ENCODE measurements around the gene C1orf210.

Gene C1orf210

GRCh38 chr1:43271186-43272118 lies 13.9 kb downstream of the C1orf210 start:
- no peaks in the 10 kb centered on the region for H4K20me1 ChIP-seq (ENCODE audit: insufficient read depth, low read length)
- H3K4me3 ChIP-seq (ENCODE audit: low read length): no peak overlapping the region
- no peaks in the 10 kb centered on the region for H3K79me2 ChIP-seq (ENCODE audit: low read length)
- no peaks in the 10 kb centered on the region for H3K27me3 ChIP-seq (ENCODE audit: low read depth, low read length)
- H3K4me2 ChIP-seq (ENCODE audit: low read length): no peak overlapping the region
- H2AFZ ChIP-seq (ENCODE audit: low read depth, low read length): no peak overlapping the region
- no peaks in the 10 kb centered on the region for H3K4me1 ChIP-seq (ENCODE audit: low read length)
- no peaks in the 10 kb centered on the region for H3K36me3 ChIP-seq (replicated peaks; ENCODE audit: low read depth, low read length)
- no peak for TF ChIP-seq EZH2phosphoT487 (IDR thresholded peaks at IDR 0.05; ENCODE audit: low read depth)
- TF ChIP-seq, protein P1, sequence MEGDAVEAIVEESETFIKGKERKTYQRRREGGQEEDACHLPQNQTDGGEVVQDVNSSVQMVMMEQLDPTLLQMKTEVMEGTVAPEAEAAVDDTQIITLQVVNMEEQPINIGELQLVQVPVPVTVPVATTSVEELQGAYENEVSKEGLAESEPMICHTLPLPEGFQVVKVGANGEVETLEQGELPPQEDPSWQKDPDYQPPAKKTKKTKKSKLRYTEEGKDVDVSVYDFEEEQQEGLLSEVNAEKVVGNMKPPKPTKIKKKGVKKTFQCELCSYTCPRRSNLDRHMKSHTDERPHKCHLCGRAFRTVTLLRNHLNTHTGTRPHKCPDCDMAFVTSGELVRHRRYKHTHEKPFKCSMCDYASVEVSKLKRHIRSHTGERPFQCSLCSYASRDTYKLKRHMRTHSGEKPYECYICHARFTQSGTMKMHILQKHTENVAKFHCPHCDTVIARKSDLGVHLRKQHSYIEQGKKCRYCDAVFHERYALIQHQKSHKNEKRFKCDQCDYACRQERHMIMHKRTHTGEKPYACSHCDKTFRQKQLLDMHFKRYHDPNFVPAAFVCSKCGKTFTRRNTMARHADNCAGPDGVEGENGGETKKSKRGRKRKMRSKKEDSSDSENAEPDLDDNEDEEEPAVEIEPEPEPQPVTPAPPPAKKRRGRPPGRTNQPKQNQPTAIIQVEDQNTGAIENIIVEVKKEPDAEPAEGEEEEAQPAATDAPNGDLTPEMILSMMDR (IDR thresholded peaks at IDR 0.05; ENCODE audit: low read depth, low read length): no peak
- no peaks in the 10 kb centered on the region for H3K9me3 ChIP-seq (ENCODE audit: insufficient read depth, low read length)
- H3K27ac ChIP-seq (ENCODE audit: low read length): no peak overlapping the region
- no peak overlapping the region for H3K9ac ChIP-seq (ENCODE audit: low read length)

DNA sequence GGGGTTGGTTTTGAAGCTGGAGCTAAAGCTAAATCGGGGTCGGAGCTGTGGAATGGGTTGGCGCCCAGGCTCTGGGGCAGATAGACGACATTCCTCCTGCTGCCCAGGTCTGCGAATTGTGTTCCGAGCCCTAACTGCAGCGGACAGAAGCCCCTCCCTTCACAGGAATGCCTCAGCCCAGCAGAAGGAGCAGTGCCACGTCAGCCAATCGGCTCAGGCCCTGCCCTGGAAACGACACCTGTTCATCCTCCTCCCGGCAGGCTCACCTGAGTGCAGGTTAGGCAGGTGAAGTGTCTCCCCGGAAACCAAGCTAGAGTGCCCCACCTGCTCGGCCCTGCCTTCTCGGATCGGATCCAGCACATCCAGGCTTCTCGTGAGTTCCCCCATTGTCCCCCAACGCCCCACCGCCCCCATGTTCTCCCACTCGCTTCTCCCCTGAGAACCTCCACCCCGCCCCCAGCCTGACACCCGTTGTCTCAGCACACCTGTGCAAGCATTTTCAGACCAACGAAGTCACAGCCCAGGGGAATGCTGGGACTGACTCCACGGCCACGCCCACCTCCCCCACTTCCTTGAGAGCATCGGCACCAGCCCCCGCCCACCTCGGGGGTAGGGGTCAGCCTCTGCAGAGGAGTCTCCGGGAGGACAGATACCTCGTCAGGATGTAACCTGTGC lies 14.8 kb downstream of the C1orf210 start:
- H2AFZ ChIP-seq (ENCODE audit: low read depth, low read length): no peak overlapping the region
- H3K9me3 ChIP-seq (ENCODE audit: insufficient read depth, low read length): no peaks in the 10 kb centered on the region
- H3K4me3 ChIP-seq (ENCODE audit: low read length): no peak overlapping the region

GRCh38 chr1:43269627-43270375 lies 15.6 kb downstream of the C1orf210 start, which contains the start of gene TMEM125:
TMEM125 (plus strand) TSS chr1:43269983; CDS start chr1:43272723, 2,740 bp downstream.
- no peaks in the 10 kb centered on the region for H3K9me3 ChIP-seq (ENCODE audit: insufficient read depth, low read length)
- TF ChIP-seq, protein P1 (IDR thresholded peaks at IDR 0.05; ENCODE audit: low read depth, low read length): no peak
- TF ChIP-seq EZH2phosphoT487 (IDR thresholded peaks at IDR 0.05; ENCODE audit: low read depth): no peak
- no peaks in the 10 kb centered on the region for H4K20me1 ChIP-seq (ENCODE audit: insufficient read depth, low read length)
- no peak within 1 kb of the TSS for H3K4me2 ChIP-seq (ENCODE audit: low read length)
- no peak within 1 kb of the TSS for H2AFZ ChIP-seq (ENCODE audit: low read depth, low read length)
- H3K9ac ChIP-seq (ENCODE audit: low read length): no peak within 1 kb of the TSS
- H3K79me2 ChIP-seq (ENCODE audit: low read length): no peaks in the 10 kb centered on the region
- H3K36me3 ChIP-seq (replicated peaks; ENCODE audit: low read depth, low read length): no peaks in the 10 kb centered on the region
- H3K4me3 ChIP-seq (ENCODE audit: low read length): no peak within 1 kb of the TSS
- no peaks in the 10 kb centered on the region for H3K27me3 ChIP-seq (ENCODE audit: low read depth, low read length)
- H3K4me1 ChIP-seq (ENCODE audit: low read length): no peaks in the 10 kb centered on the region
- H3K27ac ChIP-seq (ENCODE audit: low read length): no peak within 1 kb of the TSS

More for the DNA sequence above, 14.8 kb downstream of the C1orf210 start:
- H3K36me3 ChIP-seq (replicated peaks; ENCODE audit: low read depth, low read length): no peaks in the 10 kb centered on the region
- no peaks in the 10 kb centered on the region for H4K20me1 ChIP-seq (ENCODE audit: insufficient read depth, low read length)
- no peaks in the 10 kb centered on the region for H3K27me3 ChIP-seq (ENCODE audit: low read depth, low read length)
- no peak for TF ChIP-seq EZH2phosphoT487 (IDR thresholded peaks at IDR 0.05; ENCODE audit: low read depth)
- TF ChIP-seq, protein P1 (IDR thresholded peaks at IDR 0.05; ENCODE audit: low read depth, low read length): no peak
- H3K9ac ChIP-seq (ENCODE audit: low read length): no peak overlapping the region
- H3K4me2 ChIP-seq (ENCODE audit: low read length): no peak overlapping the region
- no peaks in the 10 kb centered on the region for H3K4me1 ChIP-seq (ENCODE audit: low read length)
- no peaks in the 10 kb centered on the region for H3K79me2 ChIP-seq (ENCODE audit: low read length)
- no peak overlapping the region for H3K27ac ChIP-seq (ENCODE audit: low read length)
